GM19023 (cell line): ENCODE data around the gene PAPOLB.

ENCODE experiments used
- ATAC-seq: cut with Tn5 transposase; IDR thresholded peaks from one replicate; pipeline ENCODE4 v1.9.1; 2021; ENCODE audit warnings: mild to moderate bottlenecking, moderate library complexity; ENCODE audit not compliant: unreplicated experiment

The PAPOLB gene

GRCh38 chr7:4878336-4879335 is 16.8 kb upstream of the PAPOLB start:
- no peak for ATAC-seq

GRCh38 chr7:4876586-4876985 is 14.8 kb upstream of the PAPOLB start:
- ATAC-seq, result no peak

- ATAC-seq, result no peak
Observed at GRCh38 chr7:4875391-4875790, 13.6 kb upstream of the PAPOLB start.

- no peak for ATAC-seq
Observed at GRCh38 chr7:4873071-4873944, 11.5 kb upstream of the PAPOLB start.

- no peak for ATAC-seq
Observed at GRCh38 chr7:4871930-4872675, 10.3 kb upstream of the PAPOLB start.

GRCh38 chr7:4871056-4871680 is 9.3 kb upstream of the PAPOLB start:
- ATAC-seq, result no peak

- no peak for ATAC-seq
Observed at GRCh38 chr7:4868493-4868892, 6.7 kb upstream of the PAPOLB start.

GRCh38 chr7:4866528-4867496 is 5.0 kb upstream of the PAPOLB start:
- no peak for ATAC-seq

GRCh38 chr7:4862156-4862555 is 326 bp upstream of the PAPOLB start:
- ATAC-seq, result no peak

GRCh38 chr7:4861227-4861626 is 603 bp downstream of the PAPOLB start:
- ATAC-seq, result no peak

- ATAC-seq, result no peak
Observed at GRCh38 chr7:4857189-4857588, 4.6 kb downstream of the PAPOLB start.

GRCh38 chr7:4856336-4857057 is 5.3 kb downstream of the PAPOLB start:
- no peak for ATAC-seq

GRCh38 chr7:4854916-4855315 is 6.9 kb downstream of the PAPOLB start:
- ATAC-seq, result no peak

GRCh38 chr7:4851459-4852422 is 10.1 kb downstream of the PAPOLB start:
- no peak for ATAC-seq

- ATAC-seq, result no peak
Observed at GRCh38 chr7:4850262-4850795, 11.5 kb downstream of the PAPOLB start.

GRCh38 chr7:4849390-4849789 is 12.4 kb downstream of the PAPOLB start:
- no peak for ATAC-seq

- no peak for ATAC-seq
Observed at GRCh38 chr7:4845740-4846142, 16.1 kb downstream of the PAPOLB start.
